Measurements from ENCODE around the gene CAMKMT.

The CAMKMT gene

DNA sequence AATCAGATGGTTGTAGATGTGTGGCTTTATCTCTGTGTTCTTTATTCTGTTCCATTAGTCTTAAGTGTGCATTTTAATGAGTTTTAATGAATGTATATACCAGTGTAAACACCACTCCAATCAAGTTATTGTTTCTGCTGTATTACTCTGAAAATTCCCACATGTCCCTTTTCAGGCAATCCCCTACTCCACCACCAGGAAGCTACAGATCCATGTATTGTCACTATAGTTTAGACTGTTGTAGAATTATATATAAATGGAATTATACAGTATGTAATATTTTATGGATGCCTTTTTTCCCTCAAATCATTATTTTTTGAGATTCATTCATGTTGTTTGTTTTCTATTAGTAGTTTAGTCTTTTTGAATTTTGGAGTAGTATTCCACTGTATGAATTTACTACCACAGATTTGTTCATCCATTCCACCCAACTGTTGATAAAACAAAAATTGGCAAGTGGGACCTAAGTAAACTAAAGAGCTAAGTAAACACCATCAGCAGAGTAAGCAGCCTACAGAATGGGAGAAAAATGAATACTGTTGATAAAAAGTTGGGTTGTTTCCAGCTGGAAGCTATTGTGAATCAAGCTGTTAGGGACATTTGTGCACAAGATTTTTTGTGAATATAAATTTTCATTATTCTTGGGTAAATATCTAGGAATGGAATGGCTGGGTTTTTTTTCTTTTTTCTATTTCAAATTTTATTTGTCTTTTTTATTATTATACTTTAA lies 262.0 kb downstream of the CAMKMT start:
- H3K4me2 ChIP-seq (ENCODE audit: insufficient read depth, low read length, poor library complexity, severe bottlenecking) = no peak overlapping the region
- no peak overlapping the region for H2BK120ac ChIP-seq (ENCODE audit: low read depth, low read length)
- no peaks in the 10 kb centered on the region for H3K27me3 ChIP-seq (ENCODE audit: control insufficient read depth in 3 of 3, insufficient read depth in 3 of 3, low read depth in 1 of 3, low read length in 3 of 3)
- no peak overlapping the region for H2BK12ac ChIP-seq (ENCODE audit: low read length)
- H4K8ac ChIP-seq (ENCODE audit: low read depth, low read length) = no peak overlapping the region
- H3K36me3 ChIP-seq (replicated peaks in 1 of 2; ENCODE audit: control insufficient read depth in 2 of 2, insufficient read depth in 2 of 2, low read length in 2 of 2) = no peaks in the 10 kb centered on the region
- H3K9ac ChIP-seq (ENCODE audit: low read depth, low read length, poor library complexity) = no peak overlapping the region
- H3K9me3 ChIP-seq (replicated peaks in 1 of 2; ENCODE audit: control insufficient read depth in 2 of 2, insufficient read depth in 1 of 2, low read depth in 1 of 2, low read length in 2 of 2) = peaks cover 2 to 4% of the 10 kb centered on the region in 2 donors
- H3K18ac ChIP-seq (ENCODE audit: low read length) = no peak overlapping the region
- H2AFZ ChIP-seq (ENCODE audit: low read length) = no peak overlapping the region
- DNase-seq (ENCODE audit: low spot score) = no peak
- no peak overlapping the region for H4K91ac ChIP-seq (ENCODE audit: low read depth, low read length, poor library complexity)
- H3K4me1 ChIP-seq (ENCODE audit: control insufficient read depth in 2 of 2, insufficient read depth in 1 of 2, low read depth in 1 of 2, low read length in 2 of 2) = no peaks in the 10 kb centered on the region
- no peak overlapping the region for H2BK5ac ChIP-seq (ENCODE audit: low read length)
- H2AK5ac ChIP-seq (ENCODE audit: low read depth, low read length) = no peak overlapping the region
- H3K14ac ChIP-seq (ENCODE audit: low read length) = no peak overlapping the region
- no peak overlapping the region for H3K4ac ChIP-seq (ENCODE audit: low read length)
- no peaks in the 10 kb centered on the region for H3K79me1 ChIP-seq (ENCODE audit: low read depth, low read length)
- H3K23ac ChIP-seq (ENCODE audit: low read depth, low read length, poor library complexity) = no peak overlapping the region
- no peak overlapping the region for H3K4me3 ChIP-seq (ENCODE audit: low read length in 2 of 2)
- H2BK15ac ChIP-seq (ENCODE audit: low read length) = no peak overlapping the region
- no peak overlapping the region for H3K27ac ChIP-seq (replicated peaks; ENCODE audit: low read length)

DNA sequence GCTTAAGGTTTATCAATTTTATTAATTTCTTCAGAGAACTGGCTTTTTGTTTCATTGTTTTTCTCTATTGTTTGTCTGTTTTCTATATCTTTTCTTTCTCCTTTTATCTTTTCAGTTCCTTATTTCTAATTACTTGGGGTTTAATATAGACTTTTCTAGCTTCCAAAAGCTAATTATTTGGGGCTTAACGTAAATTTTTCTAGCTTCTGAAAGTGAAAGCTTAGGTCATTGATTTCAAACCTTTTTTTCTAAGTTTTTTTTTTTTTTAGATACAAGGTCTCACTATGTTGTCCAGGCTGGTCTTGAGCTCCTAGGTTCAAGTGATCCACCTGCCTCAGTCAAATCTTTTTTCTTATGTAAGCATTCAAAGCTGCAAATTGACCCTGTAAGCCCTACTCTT lies 266.6 kb downstream of the CAMKMT start:
- H4K8ac ChIP-seq (ENCODE audit: low read depth, low read length) = no peak overlapping the region
- no peak overlapping the region for H3K4me2 ChIP-seq (ENCODE audit: insufficient read depth, low read length, poor library complexity, severe bottlenecking)
- H3K18ac ChIP-seq (ENCODE audit: low read length) = no peak overlapping the region
- H3K36me3 ChIP-seq (replicated peaks in 1 of 2; ENCODE audit: control insufficient read depth in 2 of 2, insufficient read depth in 2 of 2, low read length in 2 of 2) = no peaks in the 10 kb centered on the region
- H3K79me1 ChIP-seq (ENCODE audit: low read depth, low read length) = no peaks in the 10 kb centered on the region
- no peak overlapping the region for H3K4me3 ChIP-seq (ENCODE audit: low read length in 2 of 2)
- no peak overlapping the region for H2BK120ac ChIP-seq (ENCODE audit: low read depth, low read length)
- no peak overlapping the region for H2AK5ac ChIP-seq (ENCODE audit: low read depth, low read length)
- H3K9me3 ChIP-seq (replicated peaks in 1 of 2; ENCODE audit: control insufficient read depth in 2 of 2, insufficient read depth in 1 of 2, low read depth in 1 of 2, low read length in 2 of 2) = peaks cover 2 to 4% of the 10 kb centered on the region in 2 donors
- H2AFZ ChIP-seq (ENCODE audit: low read length) = no peak overlapping the region
- no CpG with 5 or more reads among the region's 1 CpG for WGBS, 2 donors (ENCODE audit: extremely low coverage in 2 of 2, insufficient read length in 2 of 2, insufficient replicate concordance in 1 of 2)
- no peaks in the 10 kb centered on the region for H3K4me1 ChIP-seq (ENCODE audit: control insufficient read depth in 2 of 2, insufficient read depth in 1 of 2, low read depth in 1 of 2, low read length in 2 of 2)
- H3K23ac ChIP-seq (ENCODE audit: low read depth, low read length, poor library complexity) = no peak overlapping the region
- no peak for DNase-seq (ENCODE audit: low spot score)
- H4K91ac ChIP-seq (ENCODE audit: low read depth, low read length, poor library complexity) = no peak overlapping the region
- H2BK15ac ChIP-seq (ENCODE audit: low read length) = no peak overlapping the region
- H3K27ac ChIP-seq (replicated peaks; ENCODE audit: low read length) = no peak overlapping the region
- H3K9ac ChIP-seq (ENCODE audit: low read depth, low read length, poor library complexity) = no peak overlapping the region
- no peak overlapping the region for H3K14ac ChIP-seq (ENCODE audit: low read length)
- H3K4ac ChIP-seq (ENCODE audit: low read length) = no peak overlapping the region
- no peaks in the 10 kb centered on the region for H3K27me3 ChIP-seq (ENCODE audit: control insufficient read depth in 3 of 3, insufficient read depth in 3 of 3, low read depth in 1 of 3, low read length in 3 of 3)
- H2BK12ac ChIP-seq (ENCODE audit: low read length) = no peak overlapping the region
- H2BK5ac ChIP-seq (ENCODE audit: low read length) = no peak overlapping the region

DNA sequence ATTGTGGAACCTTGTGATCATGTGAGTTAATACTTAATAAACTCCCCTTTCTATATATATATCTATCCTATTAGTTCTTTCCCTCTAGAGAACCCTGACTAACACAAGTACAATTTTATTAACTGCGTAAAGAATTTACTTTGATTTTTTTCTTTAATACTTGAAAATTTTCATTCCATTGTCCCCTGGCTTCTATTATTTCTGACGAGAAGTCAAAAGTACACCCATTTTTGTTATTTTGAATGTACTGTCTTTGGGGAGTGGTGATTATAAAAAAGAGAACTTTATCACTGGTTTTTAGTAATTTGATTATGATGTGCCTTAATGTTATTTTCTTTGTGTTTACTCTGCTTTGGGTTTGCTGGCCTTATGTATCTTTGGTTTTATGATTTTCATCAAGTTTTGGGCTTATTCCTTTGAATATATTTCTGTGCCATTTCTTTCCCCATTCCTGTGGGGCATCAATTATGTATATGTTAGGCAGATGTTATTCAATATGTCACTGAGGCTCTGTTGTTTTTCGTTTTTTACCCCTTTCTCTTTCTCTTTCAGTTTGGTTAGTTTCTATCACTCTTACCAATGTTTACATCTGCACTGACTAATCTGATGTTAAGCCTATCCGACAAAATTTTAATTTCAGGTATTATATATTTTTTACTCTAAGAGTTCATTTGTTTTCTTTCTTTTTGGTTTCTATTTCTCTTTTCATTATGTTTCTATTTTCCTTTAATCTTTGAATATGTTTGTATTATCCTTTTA lies 271.4 kb downstream of the CAMKMT start:
- H3K4me2 ChIP-seq (ENCODE audit: insufficient read depth, low read length, poor library complexity, severe bottlenecking) = no peak overlapping the region
- no peak overlapping the region for H3K27ac ChIP-seq (replicated peaks; ENCODE audit: low read length)
- no peaks in the 10 kb centered on the region for H3K79me1 ChIP-seq (ENCODE audit: low read depth, low read length)
- H3K36me3 ChIP-seq (replicated peaks in 1 of 2; ENCODE audit: control insufficient read depth in 2 of 2, insufficient read depth in 2 of 2, low read length in 2 of 2) = no peaks in the 10 kb centered on the region
- no peak overlapping the region for H4K8ac ChIP-seq (ENCODE audit: low read depth, low read length)
- no peak overlapping the region for H3K4me3 ChIP-seq (ENCODE audit: low read length in 2 of 2)
- H3K14ac ChIP-seq (ENCODE audit: low read length) = no peak overlapping the region
- H3K4me1 ChIP-seq (ENCODE audit: control insufficient read depth in 2 of 2, insufficient read depth in 1 of 2, low read depth in 1 of 2, low read length in 2 of 2) = peaks cover 0 to 2% of the 10 kb centered on the region in 2 donors
- DNase-seq (ENCODE audit: low spot score) = no peak
- H2BK5ac ChIP-seq (ENCODE audit: low read length) = no peak overlapping the region
- no peak overlapping the region for H2AK5ac ChIP-seq (ENCODE audit: low read depth, low read length)
- H3K9me3 ChIP-seq (replicated peaks in 1 of 2; ENCODE audit: control insufficient read depth in 2 of 2, insufficient read depth in 1 of 2, low read depth in 1 of 2, low read length in 2 of 2) = peaks cover 0 to 5% of the 10 kb centered on the region in 2 donors
- H3K18ac ChIP-seq (ENCODE audit: low read length) = no peak overlapping the region
- no peak overlapping the region for H2BK12ac ChIP-seq (ENCODE audit: low read length)
- no peak overlapping the region for H2BK120ac ChIP-seq (ENCODE audit: low read depth, low read length)
- no peak overlapping the region for H3K23ac ChIP-seq (ENCODE audit: low read depth, low read length, poor library complexity)
- no peak overlapping the region for H4K91ac ChIP-seq (ENCODE audit: low read depth, low read length, poor library complexity)
- WGBS, 2 donors (ENCODE audit: extremely low coverage in 2 of 2, insufficient read length in 2 of 2, insufficient replicate concordance in 1 of 2) = no CpG with 5 or more reads among the region's 4 CpGs
- H3K4ac ChIP-seq (ENCODE audit: low read length) = no peak overlapping the region
- H3K27me3 ChIP-seq (ENCODE audit: control insufficient read depth in 3 of 3, insufficient read depth in 3 of 3, low read depth in 1 of 3, low read length in 3 of 3) = no peaks in the 10 kb centered on the region
- H3K9ac ChIP-seq (ENCODE audit: low read depth, low read length, poor library complexity) = no peak overlapping the region
- no peak overlapping the region for H2AFZ ChIP-seq (ENCODE audit: low read length)
- no peak overlapping the region for H2BK15ac ChIP-seq (ENCODE audit: low read length)

DNA sequence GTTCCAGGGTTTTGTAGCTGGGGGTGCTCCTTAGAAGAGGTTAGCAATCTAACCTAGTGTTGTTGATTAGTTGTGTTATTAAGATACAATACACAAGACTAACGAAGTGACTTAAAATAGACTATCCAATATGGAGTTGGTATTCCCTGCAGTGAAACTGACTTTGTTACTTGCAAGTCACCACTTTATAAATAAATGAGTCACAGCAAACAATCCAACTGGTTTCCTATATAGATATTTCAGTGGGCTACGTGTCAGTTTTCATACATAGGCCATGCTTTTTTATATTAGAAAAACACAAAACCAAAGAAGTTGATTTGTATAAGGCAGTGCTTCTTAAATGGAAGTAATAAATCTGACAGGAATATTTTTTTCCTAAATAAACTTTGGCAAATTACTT lies 274.0 kb downstream of the CAMKMT start:
- Histone ChIP-seq H2AK5ac (ENCODE audit: low read depth, low read length) (no peak overlapping the region), H3K4me3 (ENCODE audit: low read length in 2 of 2) (no peak overlapping the region), H3K4ac (ENCODE audit: low read length) (no peak overlapping the region), H2AFZ (ENCODE audit: low read length) (no peak overlapping the region), H4K8ac (ENCODE audit: low read depth, low read length) (no peak overlapping the region), H2BK15ac (ENCODE audit: low read length) (no peak overlapping the region), H2BK120ac (ENCODE audit: low read depth, low read length) (no peak overlapping the region), H3K27ac (replicated peaks; ENCODE audit: low read length) (no peak overlapping the region), H3K14ac (ENCODE audit: low read length) (no peak overlapping the region), H3K36me3 (replicated peaks in 1 of 2; ENCODE audit: control insufficient read depth in 2 of 2, insufficient read depth in 2 of 2, low read length in 2 of 2) (no peaks in the 10 kb centered on the region), H3K23ac (ENCODE audit: low read depth, low read length, poor library complexity) (no peak overlapping the region), H3K18ac (ENCODE audit: low read length) (no peak overlapping the region), H3K9me3 (replicated peaks in 1 of 2; ENCODE audit: control insufficient read depth in 2 of 2, insufficient read depth in 1 of 2, low read depth in 1 of 2, low read length in 2 of 2) (peaks cover 0 to 5% of the 10 kb centered on the region in 2 donors), H3K79me1 (ENCODE audit: low read depth, low read length) (no peaks in the 10 kb centered on the region), H2BK5ac (ENCODE audit: low read length) (no peak overlapping the region), H3K4me1 (ENCODE audit: control insufficient read depth in 2 of 2, insufficient read depth in 1 of 2, low read depth in 1 of 2, low read length in 2 of 2) (peaks cover 4 to 13% of the 10 kb centered on the region in 2 donors), H4K91ac (ENCODE audit: low read depth, low read length, poor library complexity) (no peak overlapping the region), H3K9ac (ENCODE audit: low read depth, low read length, poor library complexity) (no peak overlapping the region), H3K27me3 (ENCODE audit: control insufficient read depth in 3 of 3, insufficient read depth in 3 of 3, low read depth in 1 of 3, low read length in 3 of 3) (no peaks in the 10 kb centered on the region), H3K4me2 (ENCODE audit: insufficient read depth, low read length, poor library complexity, severe bottlenecking) (no peak overlapping the region), H2BK12ac (ENCODE audit: low read length) (no peak overlapping the region)
- DNase-seq (ENCODE audit: low spot score) = no peak
- no CpG with 5 or more reads among the region's 2 CpGs for WGBS, 2 donors (ENCODE audit: extremely low coverage in 2 of 2, insufficient read length in 2 of 2, insufficient replicate concordance in 1 of 2)
